Measurements from ENCODE around the gene SPDEF.

SPDEF gene

GRCh38 chr6:34555007-34555322 is 1.2 kb downstream of the SPDEF start:
- no peaks in the 10 kb centered on the region for H3K79me2 ChIP-seq (ENCODE audit: control insufficient read depth, insufficient read depth, low read length, poor library complexity)
- H3K9me3 ChIP-seq (ENCODE audit: insufficient read depth, low read depth, low read length), result peaks cover 2% of the 10 kb centered on the region
- no peak overlapping the region for H3K18ac ChIP-seq (ENCODE audit: low read length)
- no peak overlapping the region for H3K4me2 ChIP-seq (ENCODE audit: low read length)
- H2AK5ac ChIP-seq (ENCODE audit: low read length), result no peak overlapping the region
- H2BK12ac ChIP-seq (ENCODE audit: low read length), result no peak overlapping the region
- H2BK120ac ChIP-seq (ENCODE audit: insufficient read depth, low read length, poor library complexity), result no peak overlapping the region
- no peaks in the 10 kb centered on the region for H3K79me1 ChIP-seq (ENCODE audit: low read length)
- no CpG with 5 or more reads among the region's 11 CpGs for WGBS (ENCODE audit: extremely low coverage, insufficient coverage, insufficient read length)
- no peak overlapping the region for H2BK5ac ChIP-seq (ENCODE audit: low read depth, low read length, poor library complexity)
- H3K14ac ChIP-seq (ENCODE audit: low read length), result no peak overlapping the region
- H3K4ac ChIP-seq (ENCODE audit: low read depth, low read length), result no peak overlapping the region
- no peak overlapping the region for H3K4me3 ChIP-seq (ENCODE audit: low read depth, low read length)
- H4K8ac ChIP-seq (ENCODE audit: low read depth, low read length), result no peak overlapping the region
- no peak overlapping the region for H3K23ac ChIP-seq (ENCODE audit: low read length)
- no peak for DNase-seq
- no peak overlapping the region for H4K12ac ChIP-seq (ENCODE audit: low read depth, low read length)
- no peak overlapping the region for H3K27ac ChIP-seq (ENCODE audit: low read depth, low read length)
- H3K36me3 ChIP-seq (ENCODE audit: control insufficient read depth in 1 of 2, insufficient read depth in 2 of 2, low read length in 2 of 2), result no peaks in the 10 kb centered on the region
- H3K9ac ChIP-seq (ENCODE audit: low read length), result no peak overlapping the region
- H3K4me1 ChIP-seq (ENCODE audit: control insufficient read depth in 1 of 2, insufficient read depth in 2 of 2, low read length in 2 of 2), result no peaks in the 10 kb centered on the region
- no peaks in the 10 kb centered on the region for H3K27me3 ChIP-seq (ENCODE audit: insufficient read depth, low read length)
- H4K91ac ChIP-seq (ENCODE audit: low read depth, low read length), result no peak overlapping the region
- H2AFZ ChIP-seq (ENCODE audit: insufficient read depth, low read length, poor library complexity), result no peak overlapping the region

- no peak overlapping the region for H3K9ac ChIP-seq (ENCODE audit: low read length)
These were observed 1.7 kb downstream of the SPDEF start for GRCh38 chr6:34554291-34555006.

GRCh38 chr6:34553750-34554149 is 2.4 kb downstream of the SPDEF start:
- H3K9me3 ChIP-seq (ENCODE audit: insufficient read depth, low read depth, low read length), result peaks cover 2% of the 10 kb centered on the region
- H3K79me2 ChIP-seq (ENCODE audit: control insufficient read depth, insufficient read depth, low read length, poor library complexity), result no peaks in the 10 kb centered on the region
- no peak overlapping the region for H2BK5ac ChIP-seq (ENCODE audit: low read depth, low read length, poor library complexity)
- no peak overlapping the region for H3K4me2 ChIP-seq (ENCODE audit: low read length)
- no peak overlapping the region for H2BK12ac ChIP-seq (ENCODE audit: low read length)
- 100% methylated on average over 1 of the region's 10 CpGs for WGBS (ENCODE audit: extremely low coverage, insufficient coverage, insufficient read length)
- no peak overlapping the region for H3K4me3 ChIP-seq (ENCODE audit: low read depth, low read length)
- no peak overlapping the region for H3K23ac ChIP-seq (ENCODE audit: low read length)
- no peak overlapping the region for H3K4ac ChIP-seq (ENCODE audit: low read depth, low read length)
- no peak overlapping the region for H3K14ac ChIP-seq (ENCODE audit: low read length)
- H2BK120ac ChIP-seq (ENCODE audit: insufficient read depth, low read length, poor library complexity), result no peak overlapping the region
- H4K12ac ChIP-seq (ENCODE audit: low read depth, low read length), result no peak overlapping the region
- no peaks in the 10 kb centered on the region for H3K79me1 ChIP-seq (ENCODE audit: low read length)
- H2AK5ac ChIP-seq (ENCODE audit: low read length), result no peak overlapping the region
- no peak overlapping the region for H3K18ac ChIP-seq (ENCODE audit: low read length)
- no peak overlapping the region for H2AFZ ChIP-seq (ENCODE audit: insufficient read depth, low read length, poor library complexity)
- H3K9ac ChIP-seq (ENCODE audit: low read length), result no peak overlapping the region
- no peak overlapping the region for H3K27ac ChIP-seq (ENCODE audit: low read depth, low read length)
- no peak for DNase-seq
- H3K36me3 ChIP-seq (ENCODE audit: control insufficient read depth in 1 of 2, insufficient read depth in 2 of 2, low read length in 2 of 2), result no peaks in the 10 kb centered on the region
- H4K8ac ChIP-seq (ENCODE audit: low read depth, low read length), result no peak overlapping the region
- no peaks in the 10 kb centered on the region for H3K27me3 ChIP-seq (ENCODE audit: insufficient read depth, low read length)
- H4K91ac ChIP-seq (ENCODE audit: low read depth, low read length), result no peak overlapping the region
- H3K4me1 ChIP-seq (ENCODE audit: control insufficient read depth in 1 of 2, insufficient read depth in 2 of 2, low read length in 2 of 2), result no peaks in the 10 kb centered on the region

More at GRCh38 chr6:34554291-34555006, 1.7 kb downstream of the SPDEF start:
- Histone ChIP-seq H3K23ac (ENCODE audit: low read length) (no peak overlapping the region), H3K36me3 (ENCODE audit: control insufficient read depth in 1 of 2, insufficient read depth in 2 of 2, low read length in 2 of 2) (no peaks in the 10 kb centered on the region), H2BK12ac (ENCODE audit: low read length) (no peak overlapping the region), H3K18ac (ENCODE audit: low read length) (no peak overlapping the region), H2AK5ac (ENCODE audit: low read length) (no peak overlapping the region), H4K91ac (ENCODE audit: low read depth, low read length) (no peak overlapping the region), H3K27ac (ENCODE audit: low read depth, low read length) (no peak overlapping the region), H3K4ac (ENCODE audit: low read depth, low read length) (no peak overlapping the region), H3K14ac (ENCODE audit: low read length) (no peak overlapping the region), H2AFZ (ENCODE audit: insufficient read depth, low read length, poor library complexity) (no peak overlapping the region), H3K4me1 (ENCODE audit: control insufficient read depth in 1 of 2, insufficient read depth in 2 of 2, low read length in 2 of 2) (no peaks in the 10 kb centered on the region), H4K12ac (ENCODE audit: low read depth, low read length) (no peak overlapping the region), H4K8ac (ENCODE audit: low read depth, low read length) (no peak overlapping the region), H3K27me3 (ENCODE audit: insufficient read depth, low read length) (no peaks in the 10 kb centered on the region), H3K4me3 (ENCODE audit: low read depth, low read length) (no peak overlapping the region), H3K79me1 (ENCODE audit: low read length) (no peaks in the 10 kb centered on the region), H3K9me3 (ENCODE audit: insufficient read depth, low read depth, low read length) (peaks cover 2% of the 10 kb centered on the region), H3K79me2 (ENCODE audit: control insufficient read depth, insufficient read depth, low read length, poor library complexity) (no peaks in the 10 kb centered on the region), H3K4me2 (ENCODE audit: low read length) (no peak overlapping the region), H2BK120ac (ENCODE audit: insufficient read depth, low read length, poor library complexity) (no peak overlapping the region), H2BK5ac (ENCODE audit: low read depth, low read length, poor library complexity) (no peak overlapping the region)
- no CpG with 5 or more reads among the region's 15 CpGs for WGBS (ENCODE audit: extremely low coverage, insufficient coverage, insufficient read length)
- no peak for DNase-seq

- Histone ChIP-seq H4K91ac (ENCODE audit: low read depth, low read length) (no peak overlapping the region), H2BK12ac (ENCODE audit: low read length) (no peak overlapping the region), H3K4me1 (ENCODE audit: control insufficient read depth in 1 of 2, insufficient read depth in 2 of 2, low read length in 2 of 2) (no peaks in the 10 kb centered on the region), H3K79me2 (ENCODE audit: control insufficient read depth, insufficient read depth, low read length, poor library complexity) (no peaks in the 10 kb centered on the region), H2AK5ac (ENCODE audit: low read length) (no peak overlapping the region), H3K23ac (ENCODE audit: low read length) (no peak overlapping the region), H2AFZ (ENCODE audit: insufficient read depth, low read length, poor library complexity) (no peak overlapping the region), H3K27me3 (ENCODE audit: insufficient read depth, low read length) (no peaks in the 10 kb centered on the region), H3K9ac (ENCODE audit: low read length) (no peak overlapping the region), H4K12ac (ENCODE audit: low read depth, low read length) (no peak overlapping the region), H3K27ac (ENCODE audit: low read depth, low read length) (no peak overlapping the region), H2BK5ac (ENCODE audit: low read depth, low read length, poor library complexity) (no peak overlapping the region), H2BK120ac (ENCODE audit: insufficient read depth, low read length, poor library complexity) (no peak overlapping the region), H3K4me3 (ENCODE audit: low read depth, low read length) (no peak overlapping the region), H3K79me1 (ENCODE audit: low read length) (no peaks in the 10 kb centered on the region), H3K14ac (ENCODE audit: low read length) (no peak overlapping the region), H3K4me2 (ENCODE audit: low read length) (no peak overlapping the region), H3K18ac (ENCODE audit: low read length) (no peak overlapping the region), H3K36me3 (ENCODE audit: control insufficient read depth in 1 of 2, insufficient read depth in 2 of 2, low read length in 2 of 2) (no peaks in the 10 kb centered on the region), H4K8ac (ENCODE audit: low read depth, low read length) (no peak overlapping the region), H3K4ac (ENCODE audit: low read depth, low read length) (no peak overlapping the region), H3K9me3 (ENCODE audit: insufficient read depth, low read depth, low read length) (peaks cover 2% of the 10 kb centered on the region)
- WGBS (ENCODE audit: extremely low coverage, insufficient coverage, insufficient read length), result no CpG with 5 or more reads among the region's 4 CpGs
- no peak for DNase-seq
These were observed 3.0 kb downstream of the SPDEF start for GRCh38 chr6:34553146-34553545.

Measured in trophoblast cell (in vitro differentiated cells and primary cell).